C4-2B (cell line): ENCODE results near the gene MTHFR.

ENCODE experiments used
- H3K27ac ChIP-seq: fragments of 450-650 bp; 2 replicates; pipeline ENCODE4 v1.5.1; 2017
- CTCF ChIP-seq: fragments of 450-650 bp; conservative IDR thresholded peaks from 2 replicates; pipeline ENCODE4 v1.5.1; 2017; ENCODE audit warnings: mild to moderate bottlenecking
- ZFX ChIP-seq: fragments of 450-650 bp; IDR thresholded peaks from 2 replicates; pipeline ENCODE4 v1.6.1; 2017

MTHFR gene

GRCh38 chr1:11777658-11778322, 28.0 kb downstream of the MTHFR start:
- TF ChIP-seq ZFX = no peak
- TF ChIP-seq CTCF = no peak
- H3K27ac ChIP-seq = no peak overlapping the region

GRCh38 chr1:11774753-11775152, 31.0 kb downstream of the MTHFR start:
- TF ChIP-seq ZFX (no peak), CTCF (no peak)
- H3K27ac ChIP-seq = no peak overlapping the region

- no peak overlapping the region for H3K27ac ChIP-seq
- no peak for TF ChIP-seq CTCF
- TF ChIP-seq ZFX = no peak
These were observed 33.3 kb downstream of the MTHFR start for GRCh38 chr1:11772458-11772857.

GRCh38 chr1:11771481-11772043, 34.2 kb downstream of the MTHFR start:
- TF ChIP-seq CTCF (no peak), ZFX (no peak)

GRCh38 chr1:11770011-11770410, 35.8 kb downstream of the MTHFR start:
- no peak for TF ChIP-seq ZFX
- TF ChIP-seq CTCF = no peak
- no peak overlapping the region for H3K27ac ChIP-seq

More at GRCh38 chr1:11771481-11772043, 34.2 kb downstream of the MTHFR start:
- H3K27ac ChIP-seq = no peak overlapping the region

GRCh38 chr1:11769274-11769673, 36.5 kb downstream of the MTHFR start:
- H3K27ac ChIP-seq = no peak overlapping the region
- TF ChIP-seq CTCF = no peak
- no peak for TF ChIP-seq ZFX

GRCh38 chr1:11768821-11769220, 36.9 kb downstream of the MTHFR start:
- TF ChIP-seq CTCF (no peak), ZFX (no peak)
- H3K27ac ChIP-seq = no peak overlapping the region
